HG02642 (cell line): ENCODE results near the gene CCDC86.

Source experiments
- ATAC-seq: cut with Tn5 transposase; IDR thresholded peaks from one replicate; pipeline ENCODE4 v1.9.1; 2021; ENCODE audit warnings: mild to moderate bottlenecking; ENCODE audit not compliant: unreplicated experiment, poor library complexity

CCDC86 gene

GRCh38 chr11:60830478-60831142, 11.3 kb upstream of the CCDC86 start:
- peak; percentile 53 for ATAC-seq

DNA sequence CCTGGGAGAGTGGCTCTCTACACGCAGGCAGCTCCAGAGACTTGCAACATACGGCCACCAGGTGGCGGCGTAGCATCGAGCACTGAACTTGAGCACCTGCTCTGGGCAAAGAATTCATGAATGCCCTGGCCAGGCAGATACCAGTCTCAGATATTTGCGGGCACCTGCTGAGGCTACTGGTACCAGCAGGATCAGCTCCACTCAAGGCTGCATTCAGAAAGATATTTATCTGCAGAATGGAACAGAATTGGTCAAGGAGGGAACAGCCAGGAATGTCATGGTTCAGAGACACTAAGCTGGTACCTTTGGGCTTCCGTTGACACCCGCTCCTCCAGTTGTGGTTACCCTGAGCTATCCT, 10.8 kb upstream of the CCDC86 start:
- ATAC-seq = peak; percentile 85

GRCh38 chr11:60831501-60832079, 10.3 kb upstream of the CCDC86 start:
- ATAC-seq = no peak

DNA sequence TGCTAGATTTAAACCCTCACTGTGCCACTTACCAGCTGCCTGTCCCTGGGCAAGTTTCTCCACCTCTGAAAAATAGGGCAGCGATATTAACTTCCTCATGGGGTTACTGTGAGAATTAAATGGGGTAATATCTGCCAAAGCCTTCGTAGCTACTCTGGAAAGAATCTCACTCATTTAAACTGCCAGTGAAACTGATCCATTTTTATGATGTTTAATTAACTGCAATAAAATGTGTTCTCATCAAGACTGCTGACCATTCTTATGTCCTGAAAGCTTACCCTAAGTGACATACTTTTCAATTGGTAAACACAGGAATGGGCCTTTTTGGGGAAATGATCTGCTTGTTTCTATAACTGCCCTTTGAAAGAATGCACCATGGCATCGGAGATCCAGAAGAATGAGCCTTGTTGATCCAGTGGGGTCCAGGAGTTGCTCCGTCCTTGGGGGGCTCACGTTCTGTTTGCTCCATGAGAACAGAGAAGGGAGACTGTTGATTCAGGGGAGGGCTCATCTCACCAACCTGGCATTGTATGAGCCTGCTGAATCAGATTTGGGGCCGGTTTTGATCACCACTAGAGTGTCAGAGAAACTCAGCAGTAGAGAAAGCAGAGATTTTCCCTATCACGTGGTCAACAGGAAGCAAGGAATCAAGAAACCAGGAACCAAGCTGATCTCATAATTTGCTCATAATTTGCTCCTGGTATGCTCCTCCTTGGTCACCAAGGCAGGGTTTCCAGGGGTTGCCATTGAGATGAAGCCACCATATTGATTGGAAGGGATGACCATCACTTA, 7.0 kb upstream of the CCDC86 start:
- no peak for ATAC-seq

DNA sequence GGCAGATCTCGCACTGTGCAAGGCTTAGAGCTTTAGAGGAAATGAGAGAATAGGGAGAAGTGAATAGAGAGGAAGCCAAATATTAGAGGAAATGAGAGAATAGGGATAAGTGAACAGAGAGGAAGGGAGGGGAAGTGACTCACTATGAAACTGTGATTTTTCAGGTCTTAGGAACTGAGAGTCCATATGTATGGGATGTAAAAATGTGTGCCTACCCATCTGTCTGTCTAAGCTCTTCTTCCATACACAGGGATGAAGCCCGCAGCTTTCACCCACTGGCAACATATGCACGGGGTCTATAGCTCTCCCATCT, 6.4 kb upstream of the CCDC86 start:
- no peak for ATAC-seq

- ATAC-seq = no peak
Measured at GRCh38 chr11:60836866-60837515, 4.9 kb upstream of the CCDC86 start.

DNA sequence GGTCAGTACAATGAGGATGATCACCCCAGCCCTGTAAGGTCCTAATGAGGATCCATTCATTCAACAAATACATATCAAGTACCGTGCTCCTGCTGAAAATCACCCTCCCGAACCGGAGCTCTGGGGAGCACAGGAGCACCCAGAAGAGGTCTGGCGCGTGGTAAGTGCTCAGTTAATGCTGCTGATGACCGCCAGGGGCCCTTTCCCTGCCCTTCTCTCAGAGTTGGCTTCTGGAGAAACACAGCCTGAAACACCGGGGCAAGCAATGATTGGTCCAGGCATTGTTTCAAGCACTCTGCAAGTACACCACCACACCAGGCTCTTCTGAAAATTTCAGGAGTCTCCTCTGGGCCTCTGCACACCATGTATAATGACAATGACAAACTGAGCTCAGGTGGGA, 3.8 kb upstream of the CCDC86 start:
- no peak for ATAC-seq

GRCh38 chr11:60840470-60841430, 1.2 kb upstream of the CCDC86 start:
- no peak for ATAC-seq

- no peak for ATAC-seq
Measured at GRCh38 chr11:60842668-60843600, 1.0 kb downstream of the CCDC86 start.

GRCh38 chr11:60844045-60844869, 2.3 kb downstream of the CCDC86 start:
- no peak for ATAC-seq

GRCh38 chr11:60844870-60845221, 2.9 kb downstream of the CCDC86 start:
- no peak for ATAC-seq

DNA sequence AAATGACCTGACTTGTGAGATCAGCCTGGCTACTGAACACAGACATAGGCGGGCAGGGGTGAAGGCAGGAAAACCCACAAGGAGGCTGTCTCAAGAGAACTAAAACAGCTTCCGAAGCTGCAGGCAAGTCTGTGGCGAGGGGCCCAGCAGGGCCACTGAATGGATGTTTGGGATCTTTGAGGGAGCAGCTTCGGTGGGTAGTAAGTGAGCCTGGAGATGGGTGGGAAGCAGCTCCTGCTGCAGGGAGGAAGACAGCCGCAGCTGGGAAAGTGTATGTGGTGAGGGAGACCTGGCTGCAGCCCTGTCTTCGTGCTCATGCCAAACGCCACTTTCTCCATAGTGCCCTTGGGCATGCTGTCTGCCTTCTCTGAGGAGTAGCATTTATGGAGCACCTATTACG, 3.4 kb downstream of the CCDC86 start:
- no peak for ATAC-seq

DNA sequence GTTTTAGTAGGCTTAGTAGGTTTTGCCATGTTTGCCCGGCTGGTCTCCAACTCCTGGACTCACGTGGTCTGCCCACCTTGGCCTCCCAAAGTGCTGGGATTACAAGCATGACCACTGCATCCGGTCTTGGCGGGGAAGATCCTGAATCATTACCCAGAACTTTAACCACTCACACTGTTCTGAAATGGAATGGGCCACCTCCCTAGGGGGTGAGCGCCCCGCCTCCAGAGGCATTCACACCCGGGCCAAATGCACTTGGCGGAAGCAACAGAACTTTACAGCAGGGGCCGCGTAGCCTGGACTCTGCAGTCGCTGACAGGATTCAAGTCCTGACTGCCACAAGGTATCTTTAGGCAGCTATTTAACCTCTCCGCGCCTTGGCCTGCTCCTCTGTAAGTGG, 5.4 kb downstream of the CCDC86 start:
- no peak for ATAC-seq

GRCh38 chr11:60847896-60848295, 6.0 kb downstream of the CCDC86 start:
- no peak for ATAC-seq

GRCh38 chr11:60848714-60849151, 6.8 kb downstream of the CCDC86 start:
- ATAC-seq = no peak

DNA sequence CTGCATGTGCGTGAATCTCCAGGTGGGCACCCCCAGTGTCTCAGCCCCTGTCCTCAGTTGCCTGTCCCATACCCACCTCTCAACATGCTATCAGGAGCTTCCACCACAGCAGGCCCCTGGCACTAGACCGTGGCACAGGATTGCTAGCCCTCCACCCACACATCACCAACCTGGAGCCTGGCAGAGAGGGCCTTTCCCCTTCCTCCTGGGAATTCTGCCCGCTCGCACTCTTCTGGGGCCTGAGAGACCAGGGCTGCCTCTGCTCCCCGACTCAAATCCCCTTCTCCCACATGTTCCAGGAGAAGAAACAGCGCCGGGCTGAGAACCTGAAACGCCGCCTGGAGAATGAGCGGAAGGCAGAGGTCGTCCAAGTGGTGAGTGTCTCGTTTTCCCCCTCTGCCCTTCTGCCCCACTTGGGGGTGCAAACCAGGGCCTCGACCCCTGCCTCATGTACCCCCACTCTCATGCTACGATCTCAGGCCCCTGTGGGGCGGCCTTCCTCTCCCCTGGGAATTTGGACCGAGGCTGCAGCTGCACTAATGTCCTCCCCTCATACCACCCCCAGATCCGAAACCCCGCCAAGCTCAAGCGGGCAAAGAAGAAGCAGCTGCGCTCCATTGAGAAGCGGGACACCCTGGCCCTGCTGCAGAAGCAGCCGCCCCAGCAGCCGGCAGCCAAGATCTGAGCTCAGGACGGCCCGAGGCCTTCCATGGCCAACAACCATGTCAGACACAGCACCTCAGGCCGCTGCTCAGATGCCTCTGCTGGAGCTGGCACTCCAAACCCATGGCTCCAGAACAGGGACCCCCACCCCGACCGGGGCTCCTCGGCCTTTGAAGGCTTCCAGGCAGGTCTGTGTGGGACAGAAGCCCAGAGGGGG, 8.0 kb downstream of the CCDC86 start:
- no peak for ATAC-seq

GRCh38 chr11:60851327-60852104, 9.6 kb downstream of the CCDC86 start:
- ATAC-seq = no peak
